ENCODE measurements around the gene PTPRN2.

GRCh38 chr7:158057446-158057845 lies 530.2 kb downstream of the PTPRN2 start:
- TF ChIP-seq CTCF (IDR thresholded peaks at IDR 0.05) = no peak
- no peak for TF ChIP-seq ZFX (IDR thresholded peaks at IDR 0.05; ENCODE audit: borderline replicate concordance)
